Nephron (organoid): ENCODE results near the gene JMJD1C.

ENCODE experiments used
- H3K27ac Mint-ChIP-seq, 3 experiments: 2 replicates each; pipeline ENCODE4 v1.8.0; 2020; ENCODE audit warnings: mixed read lengths in 3 of 3, mild to moderate bottlenecking in 2 of 3, moderate library complexity in 1 of 3
- H3K27me3 Mint-ChIP-seq: 2 replicates; pipeline ENCODE4 v1.8.0; 2021; ENCODE audit warnings: low read depth, mild to moderate bottlenecking, moderate library complexity, mixed read lengths
- H3K36me3 Mint-ChIP-seq: 2 replicates; pipeline ENCODE4 v1.8.0; 2020; ENCODE audit warnings: low read depth, mixed read lengths
- H3K4me1 Mint-ChIP-seq: 2 replicates; pipeline ENCODE4 v1.8.0; 2020; ENCODE audit warnings: mixed read lengths
- H3K4me3 Mint-ChIP-seq, 3 experiments: 2 replicates each; pipeline ENCODE4 v1.8.0; 2020; ENCODE audit warnings: mild to moderate bottlenecking in 3 of 3, mixed read lengths in 3 of 3, moderate library complexity in 2 of 3
- H3K9me3 Mint-ChIP-seq: 2 replicates; pipeline ENCODE4 v1.8.0; 2020; ENCODE audit warnings: mixed read lengths
- CTCF ChIP-seq, 3 experiments: fragments of 200-600 bp; sonication (generic); IDR thresholded peaks; one replicate each; pipeline ENCODE4 v1.5.0; 2021; ENCODE audit warnings: antibody characterized with exemption in 3 of 3; ENCODE audit not compliant: unreplicated experiment in 3 of 3

The JMJD1C gene

GRCh38 chr10:63438506-63439498 lies 27.0 kb downstream of the JMJD1C start:
- H3K27me3 Mint-ChIP-seq: no peaks in the 10 kb centered on the region
- H3K4me3 Mint-ChIP-seq: no peak overlapping the region
- H3K4me1 Mint-ChIP-seq: peaks cover 27% of the 10 kb centered on the region
- no peaks in the 10 kb centered on the region for H3K9me3 Mint-ChIP-seq
- H3K36me3 Mint-ChIP-seq: no peaks in the 10 kb centered on the region
- no peak overlapping the region for H3K27ac Mint-ChIP-seq
- TF ChIP-seq CTCF (IDR thresholded peaks at IDR 0.05; ENCODE audit: unreplicated experiment in 3 of 3): no peak

GRCh38 chr10:63437116-63437949 lies 28.4 kb downstream of the JMJD1C start:
- TF ChIP-seq CTCF (IDR thresholded peaks at IDR 0.05; ENCODE audit: unreplicated experiment in 3 of 3): no peak
- Mint-ChIP-seq H3K4me3 (no peak overlapping the region), H3K4me1 (peaks cover 24% of the 10 kb centered on the region), H3K27ac (no peak overlapping the region), H3K9me3 (no peaks in the 10 kb centered on the region), H3K36me3 (peaks cover 2% of the 10 kb centered on the region), H3K27me3 (no peaks in the 10 kb centered on the region)

GRCh38 chr10:63436225-63436624 lies 29.6 kb downstream of the JMJD1C start:
- H3K36me3 Mint-ChIP-seq: peaks cover 10% of the 10 kb centered on the region
- no peak for TF ChIP-seq CTCF (IDR thresholded peaks at IDR 0.05; ENCODE audit: unreplicated experiment in 3 of 3)
- peaks cover 24% of the 10 kb centered on the region for H3K4me1 Mint-ChIP-seq
- no peak overlapping the region for H3K27ac Mint-ChIP-seq
- no peaks in the 10 kb centered on the region for H3K9me3 Mint-ChIP-seq
- no peaks in the 10 kb centered on the region for H3K27me3 Mint-ChIP-seq
- H3K4me3 Mint-ChIP-seq: no peak overlapping the region

- Mint-ChIP-seq H3K9me3 (no peaks in the 10 kb centered on the region), H3K27me3 (no peaks in the 10 kb centered on the region), H3K36me3 (peaks cover 19% of the 10 kb centered on the region), H3K4me3 (no peak overlapping the region), H3K27ac (peak overlapping the region; percentile 10 to 18 (median 11)), H3K4me1 (peaks cover 27% of the 10 kb centered on the region)
- TF ChIP-seq CTCF (IDR thresholded peaks at IDR 0.05; ENCODE audit: unreplicated experiment in 3 of 3): no peak
These were observed 30.6 kb downstream of the JMJD1C start for GRCh38 chr10:63434866-63435854.
